Measurements from ENCODE around the gene SLC35G2.
"Not testable (repeated sequence)": the region's sequence is repeated elsewhere in the genome, so short reads cannot be mapped to it uniquely, and the experiment has no call there.

The SLC35G2 gene

DNA sequence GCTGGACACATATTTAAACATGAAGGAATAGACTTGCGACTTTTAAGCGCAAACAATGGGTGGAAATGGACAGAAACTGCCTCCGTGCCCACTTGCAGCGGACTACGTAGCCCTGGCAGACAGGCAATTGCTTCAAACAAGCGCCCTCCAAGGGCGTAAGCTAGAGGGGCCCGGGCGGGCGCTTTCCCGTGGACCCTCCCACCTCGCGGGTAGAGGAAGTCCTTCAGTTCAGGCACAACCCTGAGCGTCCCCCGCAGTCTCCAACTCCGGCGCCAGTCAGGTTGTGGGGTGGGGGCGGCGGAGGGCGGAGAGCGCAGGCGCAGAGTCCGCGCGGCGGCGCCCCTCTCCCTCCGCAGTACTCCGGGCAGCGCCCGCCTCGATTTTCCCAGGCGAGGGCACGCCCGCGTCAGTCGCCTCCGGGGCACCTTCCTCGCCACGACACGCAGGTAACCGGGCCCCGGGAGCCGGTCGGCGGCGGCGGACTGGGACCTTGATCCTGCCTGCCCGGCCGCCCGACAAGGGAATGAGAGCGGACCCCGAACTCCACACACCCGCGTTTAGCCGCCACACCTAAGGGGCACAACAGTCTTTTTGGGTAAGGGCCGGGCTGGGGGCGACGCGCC is at the start of gene SLC35G2:
SLC35G2 (plus strand) TSS at position 358 of the 623 bp plus-strand sequence. CDS start 35,335 bp downstream, outside the sequence.
- no peak for DNase-seq

DNA sequence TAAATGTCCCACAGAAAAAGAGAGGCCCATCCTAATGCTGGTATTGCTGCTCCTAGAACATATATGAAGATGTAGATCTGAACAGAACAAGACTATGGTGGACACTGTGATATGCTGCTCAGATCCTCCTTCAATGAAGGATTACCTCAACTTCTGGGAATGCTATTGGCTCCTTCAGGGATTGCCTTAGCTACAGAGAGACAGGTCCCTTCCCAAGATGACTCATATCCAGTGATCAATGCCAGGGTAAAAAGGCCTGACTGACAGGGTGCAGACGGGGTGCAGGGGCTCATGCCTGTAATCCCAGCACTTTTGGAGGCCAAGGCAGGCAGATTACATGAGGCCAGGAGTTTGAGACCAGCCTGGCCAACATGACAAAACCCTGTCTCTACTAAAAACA is 46.2 kb upstream of the SLC35G2 start:
- DNase-seq, result no peak

DNA sequence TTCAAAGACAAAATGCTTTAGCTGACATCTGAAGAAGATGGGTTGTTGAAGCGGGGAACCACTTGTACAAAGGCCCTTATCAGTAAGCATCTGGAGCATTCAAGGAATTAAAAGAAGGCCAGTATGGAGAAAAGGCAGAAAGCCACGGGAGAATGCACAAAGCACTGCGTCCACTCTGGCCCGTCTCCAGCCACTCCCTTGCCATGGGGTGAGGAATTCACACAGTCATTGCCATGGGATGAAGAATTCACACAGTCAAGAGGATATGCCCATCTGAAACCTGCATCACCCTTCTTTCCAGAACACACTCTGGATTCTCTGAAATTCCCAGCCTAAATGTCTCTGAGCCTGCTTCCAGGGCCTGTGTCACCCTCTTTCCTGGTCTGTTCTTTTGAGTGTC is 40.1 kb upstream of the SLC35G2 start:
- DNase-seq, result no peak

DNA sequence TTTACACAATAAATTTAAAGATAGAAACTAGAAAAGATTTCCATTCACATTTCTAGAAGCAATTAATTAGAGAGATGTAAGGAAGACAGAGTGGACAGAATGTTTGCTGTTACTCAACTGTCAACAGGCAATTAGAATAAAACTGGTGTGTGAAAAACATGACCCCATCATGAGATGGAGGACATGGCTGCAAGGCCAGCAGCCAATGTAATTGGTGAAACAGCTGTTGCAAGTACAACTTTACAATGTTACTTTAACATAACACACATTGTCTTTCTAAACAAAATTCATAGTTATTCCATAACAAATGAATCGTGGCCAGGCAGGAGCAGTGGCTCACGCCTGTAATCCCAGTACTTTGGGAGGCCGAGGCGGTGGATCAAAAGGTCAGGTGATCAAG is 38.2 kb upstream of the SLC35G2 start:
- no peak for DNase-seq

DNA sequence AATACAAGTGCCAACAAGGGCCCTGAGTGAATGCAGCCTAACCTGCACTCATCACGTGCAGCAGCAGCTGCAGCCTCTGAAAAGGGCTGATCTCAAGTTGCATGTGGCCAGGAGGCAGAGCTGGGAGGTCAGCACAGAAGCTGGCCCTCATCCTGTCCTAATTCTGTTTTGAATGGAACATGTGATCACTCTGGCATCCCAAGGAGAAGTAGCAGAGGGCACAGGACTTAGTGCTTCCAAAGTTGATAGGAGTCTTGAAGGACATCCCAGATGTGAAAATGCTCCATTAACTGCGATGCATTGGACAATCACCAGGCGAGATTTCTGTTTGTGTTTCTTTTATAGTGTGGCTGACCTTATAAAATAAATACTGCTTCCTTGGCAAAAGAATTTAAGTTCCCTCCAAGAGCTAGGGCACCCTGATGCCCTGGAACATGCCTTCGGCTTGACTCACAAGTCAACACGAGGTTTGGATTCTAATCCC is 35.2 kb upstream of the SLC35G2 start:
- DNase-seq, result no peak

DNA sequence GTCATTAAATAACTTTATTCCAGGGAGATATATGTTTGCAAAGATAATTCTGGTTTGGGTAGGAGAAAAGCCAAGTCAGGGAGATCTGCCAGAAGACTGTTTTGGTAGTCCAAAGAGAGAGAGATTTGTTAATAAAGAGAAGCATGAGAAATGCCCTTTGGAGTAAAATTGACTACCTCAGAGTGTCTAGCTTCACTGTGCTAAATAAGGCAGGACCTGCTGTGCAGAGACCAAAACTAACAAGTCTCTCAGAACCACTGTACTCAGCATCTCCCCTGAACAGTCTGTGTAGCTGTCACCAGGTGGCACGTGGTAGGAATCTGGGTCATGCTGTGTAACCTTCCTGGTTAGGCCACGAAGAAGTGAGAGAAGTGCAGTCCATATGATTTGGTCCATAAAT is 31.6 kb upstream of the SLC35G2 start:
- no peak for DNase-seq

DNA sequence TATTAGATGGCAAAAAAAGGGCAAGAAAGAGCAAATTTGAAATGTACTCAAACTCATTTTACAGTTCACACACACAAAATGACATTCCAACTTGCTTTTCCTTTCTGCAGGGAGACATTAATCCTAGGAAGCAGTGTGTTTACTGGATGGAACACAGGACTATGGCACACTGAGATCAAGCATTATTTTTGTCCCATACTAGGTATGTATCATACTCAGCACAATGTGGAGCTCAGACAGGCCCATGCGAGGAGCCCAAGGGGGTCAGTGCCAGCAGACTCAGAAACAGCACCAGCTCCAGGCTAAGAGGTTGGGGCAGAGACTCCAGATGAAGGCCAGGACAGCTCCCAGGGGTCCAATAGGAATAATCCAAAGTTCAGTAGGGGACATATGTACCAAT is 30.8 kb upstream of the SLC35G2 start:
- DNase-seq, result no peak

DNA sequence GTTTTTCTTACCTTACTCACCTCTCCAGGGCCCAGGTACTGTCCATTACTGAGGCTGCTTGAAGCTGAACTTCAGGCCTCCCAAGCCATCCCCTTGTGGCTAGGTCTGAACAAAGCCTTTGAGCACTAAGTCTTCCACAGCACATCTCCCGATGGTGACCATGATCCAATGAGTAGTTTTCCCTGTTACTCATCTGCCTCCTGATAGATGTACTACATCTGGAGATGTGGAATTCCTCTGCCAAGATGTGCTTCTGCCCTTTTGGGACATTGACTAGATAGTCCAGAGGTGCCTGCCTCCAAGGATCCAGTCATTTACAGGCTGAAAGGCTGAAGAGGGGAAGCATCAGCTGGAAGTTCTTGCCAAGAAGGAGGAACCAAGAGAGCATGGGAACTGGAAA is 28.9 kb upstream of the SLC35G2 start:
- DNase-seq, result no peak

DNA sequence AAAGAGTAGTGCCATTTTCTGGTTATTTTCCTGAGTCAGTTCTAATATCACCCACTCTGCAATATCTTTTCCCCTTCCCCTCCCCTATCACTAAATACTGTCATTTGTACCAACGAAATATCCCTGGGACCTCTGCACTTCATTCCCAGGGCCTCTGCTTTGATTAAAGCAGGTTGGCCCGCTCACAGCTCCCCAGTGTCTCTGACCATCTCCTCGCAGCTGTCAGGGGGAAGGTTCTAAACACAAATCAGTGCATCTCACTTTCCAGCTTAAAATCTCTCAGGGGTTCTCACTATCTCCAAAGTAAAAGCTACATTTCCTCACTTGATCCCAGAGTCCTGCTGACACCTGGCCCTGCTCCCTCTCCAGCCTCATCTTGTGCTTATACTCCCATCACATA is 28.1 kb upstream of the SLC35G2 start:
- DNase-seq, result no peak

DNA sequence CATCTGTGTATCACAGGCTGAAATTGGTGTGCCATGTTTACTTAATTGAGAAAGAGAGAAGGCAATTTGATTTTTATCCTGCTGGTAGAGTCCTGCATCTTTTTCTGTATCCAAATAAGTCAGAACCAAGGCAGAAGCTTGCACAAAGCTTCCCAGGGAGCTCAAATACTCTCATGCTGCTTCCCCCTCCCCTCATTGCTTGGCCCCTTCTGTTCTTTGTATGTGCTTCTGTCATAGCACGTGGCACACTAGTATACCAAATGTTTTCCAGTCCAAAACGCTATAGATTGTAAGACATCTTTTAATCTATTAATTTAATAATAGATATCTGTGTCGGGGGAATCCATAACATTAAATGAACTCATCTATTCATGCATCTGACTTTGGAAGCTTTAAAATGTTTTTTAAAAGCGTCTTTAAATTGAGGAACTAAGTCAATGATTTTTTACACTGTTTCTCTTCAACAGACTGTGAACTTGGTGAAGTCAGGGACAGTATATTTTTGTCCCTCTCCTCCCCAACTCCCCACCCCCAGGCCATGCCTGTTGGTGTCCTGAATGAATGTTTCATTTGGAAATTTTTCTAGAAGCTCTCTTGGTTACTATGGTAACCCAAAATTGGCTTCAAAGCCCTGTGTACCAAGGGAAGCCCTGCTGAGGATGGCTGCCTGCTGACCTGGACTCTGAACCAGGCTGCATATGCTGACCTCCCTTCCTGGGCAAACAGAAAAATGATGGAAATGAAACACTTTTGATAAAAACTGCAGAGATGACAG is 26.2 kb upstream of the SLC35G2 start:
- DNase-seq, result no peak

DNA sequence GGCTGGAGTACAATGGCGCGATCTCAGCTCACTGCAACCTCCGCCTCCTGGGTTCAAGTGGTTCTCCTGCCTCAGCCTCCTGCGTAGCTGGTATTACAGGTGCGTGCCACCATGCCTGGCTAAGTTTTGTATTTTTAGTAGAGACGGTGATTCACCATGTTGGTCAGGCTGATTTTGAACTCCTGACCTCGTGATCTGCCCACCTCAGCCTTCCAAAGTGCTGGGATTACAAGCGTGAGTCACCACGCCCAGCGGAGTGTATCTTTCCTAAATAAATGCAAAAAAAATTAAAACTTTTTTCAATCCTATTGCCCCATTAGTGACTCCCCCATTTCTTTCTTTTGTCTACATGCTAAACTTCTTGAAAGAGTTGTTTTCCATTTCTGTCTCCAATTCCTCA is 17.8 kb upstream of the SLC35G2 start:
- not testable (repeated sequence) for DNase-seq

DNA sequence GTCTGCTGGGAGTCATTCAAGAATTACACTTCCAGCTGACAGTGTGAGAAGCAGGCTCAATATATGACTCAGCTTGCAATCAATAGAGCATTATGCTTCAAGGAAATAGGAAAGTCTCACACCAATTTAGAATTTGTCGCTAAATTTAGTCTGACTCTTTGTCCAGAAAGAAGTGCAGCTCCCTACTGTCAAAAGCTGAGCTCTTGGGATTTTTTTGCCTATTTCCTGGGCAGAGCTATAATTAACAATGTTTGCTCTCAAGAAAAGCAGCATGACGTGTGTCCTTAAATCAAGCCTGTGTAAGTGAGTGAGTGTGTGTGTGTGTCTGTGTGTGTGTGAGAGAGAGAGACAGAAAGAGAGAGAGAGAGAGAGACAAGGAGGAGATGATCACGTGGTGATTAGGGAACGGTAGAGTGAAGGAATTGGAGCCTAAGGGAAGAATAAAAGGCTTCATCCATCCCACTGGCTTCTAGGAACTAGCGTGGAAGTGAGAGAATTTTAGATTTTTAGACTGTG is 16.4 kb upstream of the SLC35G2 start:
- no peak for DNase-seq

DNA sequence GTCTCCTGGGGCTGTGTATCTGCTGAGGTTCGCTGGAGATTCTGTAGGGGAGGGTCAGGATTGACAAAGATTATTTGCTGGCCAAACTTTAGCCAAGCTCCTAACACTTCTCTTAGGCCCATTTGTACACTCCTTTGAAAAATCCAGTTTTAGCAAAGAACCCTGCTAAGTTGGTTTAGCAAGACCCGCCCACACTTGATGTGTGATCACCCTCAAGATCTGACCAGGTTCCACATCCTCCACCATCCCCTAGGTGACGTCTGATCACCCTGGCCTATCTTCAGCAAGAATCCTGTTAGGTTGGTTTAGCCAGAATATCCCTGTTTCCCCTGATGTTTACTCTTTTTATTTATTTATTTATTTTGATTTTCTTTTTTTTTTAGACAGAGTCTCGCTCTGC is 14.8 kb upstream of the SLC35G2 start:
- no peak for DNase-seq

DNA sequence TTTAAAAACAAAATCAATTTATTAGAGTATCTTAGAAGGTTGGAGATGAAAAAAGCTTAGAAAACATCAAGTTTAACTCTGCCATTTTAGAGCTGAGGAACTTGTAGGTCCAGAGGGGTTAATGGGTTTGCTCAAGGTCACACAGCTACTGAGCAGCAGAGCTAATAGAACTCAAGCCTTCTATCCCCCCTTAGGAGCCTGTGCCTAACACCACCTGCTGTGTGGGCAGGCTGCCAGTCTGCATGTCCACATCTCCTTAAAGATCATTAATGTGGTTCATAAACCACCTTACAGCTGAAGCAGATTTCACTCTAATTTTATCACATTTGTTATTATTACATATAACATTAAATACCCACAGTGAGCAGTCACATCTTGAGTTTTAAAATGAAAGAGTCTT is 14.1 kb upstream of the SLC35G2 start:
- DNase-seq, result no peak

DNA sequence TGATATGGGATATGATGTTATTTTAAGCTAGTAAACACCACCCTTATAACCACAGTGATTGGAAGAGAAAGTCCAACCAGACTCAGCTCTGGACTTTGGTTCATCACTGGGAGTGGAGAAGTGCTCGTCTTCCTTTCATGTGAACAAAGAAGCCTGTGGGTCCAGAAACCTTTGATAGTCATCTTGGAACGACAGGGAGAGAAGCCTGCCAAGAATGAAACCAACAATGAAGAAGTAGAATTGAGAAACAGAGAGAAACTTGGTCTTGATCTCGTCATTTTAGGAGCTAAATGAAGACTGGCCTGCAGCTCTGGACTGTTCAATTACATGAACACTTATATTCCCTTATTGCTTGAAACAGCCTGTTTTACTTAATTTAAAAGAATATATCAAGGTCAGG is 13.1 kb upstream of the SLC35G2 start:
- DNase-seq, result no peak

DNA sequence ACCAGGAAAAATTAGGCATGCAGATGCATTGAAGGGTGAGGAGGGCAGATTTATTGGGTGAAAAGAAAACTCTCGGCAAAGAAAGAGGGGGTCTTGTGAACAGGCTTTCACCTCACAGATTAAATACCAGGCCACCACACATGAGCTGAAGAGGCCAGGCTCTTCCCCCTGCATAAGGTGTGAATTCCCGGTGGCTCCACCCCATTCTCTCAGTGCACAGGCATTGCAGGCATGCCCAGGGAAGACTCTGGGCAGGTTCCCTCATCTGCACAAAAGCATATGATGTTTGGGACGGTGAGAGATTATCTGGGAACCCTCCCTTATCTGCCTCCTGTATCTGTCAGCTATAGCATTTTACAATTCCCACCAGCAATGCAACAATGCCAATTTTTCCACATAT is 7.2 kb upstream of the SLC35G2 start:
- no peak for DNase-seq

DNA sequence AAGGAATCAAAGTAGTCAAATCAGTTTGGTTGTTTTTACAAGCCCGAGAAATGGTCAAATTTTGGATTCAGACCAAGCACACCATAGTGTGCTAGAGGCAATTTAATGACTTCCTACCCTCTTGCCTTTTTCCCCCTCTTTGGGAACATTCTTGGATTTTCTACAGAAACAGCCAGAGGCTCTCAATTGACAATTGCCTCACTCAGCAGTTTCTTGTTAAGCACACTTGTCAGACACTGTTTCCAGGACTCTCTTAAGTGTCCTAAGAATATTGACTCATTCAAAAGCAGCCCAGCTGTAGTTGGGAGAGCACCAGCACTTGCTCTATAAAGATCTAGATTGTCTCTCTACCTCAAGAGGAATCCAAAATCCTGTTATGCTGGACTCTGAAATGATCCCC is 1.5 kb upstream of the SLC35G2 start:
- DNase-seq, result no peak

DNA sequence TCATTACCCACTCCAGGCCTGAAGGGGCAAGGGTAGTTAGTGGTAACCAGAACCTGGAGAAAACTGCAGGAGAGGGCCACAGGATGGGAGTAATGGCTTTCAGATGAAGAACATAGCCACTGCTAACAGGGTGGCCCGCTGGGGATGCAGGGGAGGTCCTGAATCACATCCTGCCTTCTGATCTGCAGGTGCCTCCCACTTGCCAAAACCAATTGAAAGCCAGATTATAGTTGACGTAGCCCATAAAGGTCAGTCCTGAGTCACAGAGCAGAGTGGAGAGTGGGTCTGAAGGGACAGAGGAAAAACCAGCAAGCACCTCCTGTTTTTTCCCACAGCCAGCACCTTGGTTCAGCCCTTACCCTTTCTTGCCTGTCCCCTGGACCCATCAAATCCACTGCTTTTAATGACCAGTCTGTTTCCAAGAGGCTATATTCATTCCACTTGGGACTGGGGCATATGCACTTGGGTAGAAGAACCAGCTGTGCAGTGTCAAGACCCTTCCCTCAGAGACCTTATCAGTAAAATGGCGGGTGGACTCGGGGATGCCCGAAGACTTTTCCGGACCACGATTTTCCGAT is 646 bp upstream of the SLC35G2 start:
- no peak for DNase-seq

DNA sequence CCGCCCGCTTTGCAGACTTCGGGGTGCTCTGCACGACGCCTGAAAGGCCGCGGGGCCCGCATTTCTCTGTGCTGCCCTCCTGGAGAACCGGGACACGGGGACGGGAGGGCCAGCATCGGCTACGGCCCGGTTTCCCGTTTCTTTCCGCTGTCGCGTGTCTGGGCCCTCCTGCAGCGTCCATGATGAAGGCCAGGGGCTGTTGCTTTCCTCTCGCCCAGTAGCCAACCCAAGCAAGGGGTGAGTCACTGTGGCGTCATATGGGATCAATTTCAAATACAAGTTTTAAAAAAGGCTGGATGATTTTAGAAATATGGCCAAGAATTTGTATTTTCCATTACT is 435 bp downstream of the SLC35G2 start:
- no peak for DNase-seq

DNA sequence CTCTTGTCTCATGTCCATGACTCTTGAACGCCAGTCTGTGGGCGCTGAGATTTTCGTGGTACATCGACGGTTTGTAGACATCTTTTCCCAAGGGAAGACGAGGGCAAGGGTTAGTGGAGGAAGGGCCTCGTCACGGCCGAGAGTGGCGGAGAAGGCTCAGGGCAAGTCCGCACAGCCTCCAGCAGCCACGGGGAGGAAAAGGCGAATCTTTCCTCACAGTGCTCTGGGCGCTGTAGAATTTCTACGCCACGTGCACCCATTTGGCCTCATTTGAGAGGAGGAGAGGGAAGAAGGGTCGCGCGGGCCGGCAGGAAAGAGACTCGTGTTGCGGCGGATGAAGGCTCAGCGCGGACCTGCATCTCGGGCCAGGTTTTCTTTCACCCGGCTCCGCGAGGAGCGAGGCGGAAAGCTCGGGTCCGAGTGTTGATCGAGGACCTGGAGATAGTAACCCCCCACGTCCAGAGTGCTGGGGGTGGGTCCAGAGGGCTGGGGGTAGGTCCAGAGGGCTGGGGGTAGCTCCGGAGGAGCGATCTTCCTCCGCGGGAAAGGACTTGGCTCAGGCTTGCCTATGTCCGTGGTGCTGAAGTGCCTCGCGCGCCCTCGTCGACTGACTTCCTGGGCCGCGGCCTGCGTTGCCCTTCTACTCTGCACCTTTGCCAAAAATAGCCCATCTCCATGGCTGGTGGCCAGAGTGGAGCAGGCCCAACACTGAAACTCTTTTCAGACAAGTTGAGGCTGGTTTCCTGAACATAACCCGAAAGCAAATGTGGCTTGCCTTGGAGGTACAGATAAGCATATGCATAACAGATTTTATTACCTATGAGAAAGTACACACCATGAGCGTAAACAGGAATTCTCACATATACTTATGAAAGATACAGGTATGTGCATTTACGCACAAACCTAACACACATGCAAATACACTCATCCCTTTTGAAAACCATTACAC is 1.1 kb downstream of the SLC35G2 start:
- no peak for DNase-seq

DNA sequence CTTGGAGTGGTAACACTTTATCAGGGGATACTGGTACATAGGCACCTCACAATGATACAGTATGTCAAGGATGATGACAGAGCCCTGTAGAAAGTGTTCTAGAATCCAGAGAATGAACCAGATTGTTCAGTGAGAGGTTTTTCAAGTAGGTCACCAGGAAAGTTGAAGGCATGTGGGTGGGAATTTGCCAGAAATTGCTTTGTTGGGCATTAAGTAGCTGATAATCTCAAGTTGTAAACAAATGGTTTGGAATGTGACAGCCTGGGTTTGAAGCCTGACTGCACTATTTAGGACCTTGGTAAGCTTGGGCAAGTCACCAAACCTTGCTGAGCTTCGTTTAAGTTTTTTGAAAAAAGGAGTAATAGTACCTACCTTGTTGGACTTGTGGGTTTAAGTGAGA is 12.5 kb downstream of the SLC35G2 start:
- DNase-seq, result no peak

DNA sequence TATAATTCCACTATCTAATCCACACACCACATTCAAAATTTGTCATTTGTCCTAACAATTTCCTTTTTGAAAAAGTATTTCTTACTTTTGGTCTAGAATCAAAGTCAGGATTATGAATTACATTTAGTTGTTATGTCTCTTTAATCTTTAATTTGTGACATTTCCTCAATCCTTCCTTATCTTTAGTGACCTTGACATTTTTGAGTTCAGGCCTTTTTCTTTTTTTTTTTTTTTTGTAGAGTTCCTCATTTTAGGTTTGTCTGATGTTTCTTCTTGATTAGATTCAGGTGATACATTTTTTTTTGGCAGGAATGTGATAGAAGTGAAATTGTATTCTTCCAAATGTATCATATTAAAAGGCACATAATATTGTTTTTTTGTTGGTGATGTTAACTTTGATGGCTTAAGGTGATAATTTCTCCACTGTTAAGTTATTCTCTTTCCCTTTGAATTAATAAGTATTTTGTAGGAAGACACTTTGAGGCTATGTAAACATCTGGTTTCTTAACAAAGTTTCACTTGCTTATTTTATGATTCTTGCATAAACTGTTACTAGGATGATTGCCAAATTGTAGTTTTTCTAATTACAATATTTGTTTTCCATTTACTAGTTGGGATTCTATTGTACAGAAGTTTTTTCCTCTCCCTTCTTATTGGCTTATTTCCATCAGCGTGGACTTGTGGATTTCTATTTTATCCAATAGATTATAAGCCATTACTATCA is 16.3 kb downstream of the SLC35G2 start:
- no peak for DNase-seq
